Measurements from ENCODE around the gene COX4I2. TPM values are rescaled to one million over a fixed set of nuclear protein-coding genes. Genes with fewer than 3 reads are reported as not detected.

Gene COX4I2
- total RNA-seq, 4 donors from 2014 or later: 5.1 to 8.4 TPM; not detected in 2

GRCh38 chr20:31661625-31662371 lies 24.1 kb downstream of the COX4I2 start:
- peak; percentile 45 to 54 for TF ChIP-seq POLR2A (IDR thresholded peaks at IDR 0.05)
- peak; percentile 65 to 97 (median 82) for TF ChIP-seq CTCF (IDR thresholded peaks at IDR 0.05)
- peak; percentile 79 to 82 for DNase-seq
- Histone ChIP-seq H3K9me3 (no peaks in the 10 kb centered on the region), H3K27me3 (no peaks in the 10 kb centered on the region), H3K27ac (peak overlapping the region; percentile 64 to 79), H3K4me1 (peaks cover 0 to 2% of the 10 kb centered on the region in 2 donors), H3K4me3 (peak overlapping the region; percentile 20 to 30), H3K36me3 (no peaks in the 10 kb centered on the region)
- intact Hi-C loops (cut with DNase I; ENCODE audit: low total_unique reads): loop anchor here (2.0 kb wide), 1 partner anchor 63 kb away; no protein-coding TSS in a partner anchor

GRCh38 chr20:31662372-31662854 lies 24.7 kb downstream of the COX4I2 start:
- intact Hi-C loops (cut with DNase I; ENCODE audit: low total_unique reads): no loop called here
- H3K27ac ChIP-seq: peak overlapping the region; percentile 64 to 79
- TF ChIP-seq POLR2A (IDR thresholded peaks at IDR 0.05): no peak
- no peak for TF ChIP-seq CTCF (IDR thresholded peaks at IDR 0.05)
- no peak for DNase-seq
- no peak overlapping the region for H3K4me3 ChIP-seq
- H3K36me3 ChIP-seq: no peaks in the 10 kb centered on the region
- H3K9me3 ChIP-seq: no peaks in the 10 kb centered on the region
- H3K27me3 ChIP-seq: no peaks in the 10 kb centered on the region
- H3K4me1 ChIP-seq: peaks cover 0 to 4% of the 10 kb centered on the region in 2 donors

- Histone ChIP-seq H3K27me3 (no peaks in the 10 kb centered on the region), H3K4me1 (peaks cover 0 to 4% of the 10 kb centered on the region in 2 donors), H3K4me3 (no peak overlapping the region), H3K27ac (peak overlapping the region in 1 of 2 donors; percentile 62), H3K36me3 (no peaks in the 10 kb centered on the region), H3K9me3 (no peaks in the 10 kb centered on the region)
- no peak for DNase-seq
- TF ChIP-seq CTCF (IDR thresholded peaks at IDR 0.05): no peak
- intact Hi-C loops (cut with DNase I; ENCODE audit: low total_unique reads): no loop called here
Observed at GRCh38 chr20:31663524-31663837, 25.8 kb downstream of the COX4I2 start.

GRCh38 chr20:31663838-31664695 lies 26.4 kb downstream of the COX4I2 start:
- no peak for DNase-seq
- intact Hi-C loops (cut with DNase I; ENCODE audit: low total_unique reads): no loop called here
- Histone ChIP-seq H3K9me3 (no peaks in the 10 kb centered on the region), H3K36me3 (no peaks in the 10 kb centered on the region), H3K4me1 (peaks cover 0 to 4% of the 10 kb centered on the region in 2 donors), H3K27ac (peak overlapping the region; percentile 29 to 62), H3K4me3 (no peak overlapping the region), H3K27me3 (no peaks in the 10 kb centered on the region)
- TF ChIP-seq POLR2A (IDR thresholded peaks at IDR 0.05) (no peak), CTCF (IDR thresholded peaks at IDR 0.05) (no peak)
